ENCODE results near the gene AKAP8L. TPM values are rescaled to one million over a fixed set of nuclear protein-coding genes. Genes with fewer than 3 reads are reported as not detected.

Gene AKAP8L
- total and polyA plus RNA-seq, 10 of the 15 experiments (the other 5 are each of a cell fraction or from before 2014, with no cell fraction given), result 0.66 to 64.3 (median 40.0) TPM

DNA sequence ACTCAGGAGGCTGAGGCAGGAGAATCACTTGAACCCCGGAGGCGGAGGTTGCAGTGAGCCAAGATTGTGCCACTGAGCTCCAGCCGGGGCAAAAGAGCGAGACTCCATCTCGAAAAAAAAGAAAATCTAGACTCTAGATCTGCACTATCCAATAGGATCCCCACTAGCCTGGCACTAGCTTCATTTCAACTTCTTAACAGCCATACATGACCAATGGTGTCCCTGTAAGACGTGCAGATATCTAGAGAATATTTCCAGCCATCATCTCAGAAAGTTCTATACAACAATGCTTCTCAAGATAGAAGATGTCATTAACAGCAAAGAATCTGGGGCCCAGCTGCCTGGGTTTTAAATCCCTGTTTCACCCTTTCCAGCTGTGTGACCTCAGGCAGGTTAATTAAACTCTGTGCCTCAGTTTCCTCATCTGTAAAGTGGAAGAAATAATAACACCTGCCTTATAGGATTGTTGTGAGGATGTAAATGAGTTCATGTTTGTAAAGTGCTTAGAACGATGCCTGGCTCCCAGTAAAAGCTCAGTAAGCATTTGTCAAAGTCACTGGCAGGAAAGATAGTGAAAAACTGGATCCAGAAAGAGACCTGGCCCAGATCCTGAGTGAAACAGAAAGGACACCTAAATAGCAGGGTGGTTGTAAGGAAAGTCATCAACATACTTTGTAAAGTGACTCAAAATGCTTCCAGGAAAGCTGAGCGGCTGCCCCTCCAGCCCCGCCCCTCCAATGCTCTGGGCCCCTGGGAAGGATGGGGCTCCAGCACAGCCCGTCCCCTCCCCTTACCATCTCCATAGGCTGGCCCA is 17.4 kb upstream of the AKAP8L start:
- no peaks in the 10 kb centered on the region; the same call in 1 of the 2 replicates for H4K20me1 ChIP-seq (ENCODE audit: control insufficient read depth, insufficient read depth)
- ChIA-PET POLR2A (no interaction called here), SMC1A (ENCODE audit: uncharacterized antibody, unreplicated experiment) (interaction anchor here (2.2 kb wide), 1 partner anchor 17 kb away, joined by 5 read pairs; the partner anchor contains the start of gene AKAP8L)

More for the DNA sequence above, 17.4 kb upstream of the AKAP8L start:
- TF ChIP-seq CBX3 (IDR thresholded peaks at IDR 0.05; ENCODE audit: borderline replicate concordance, low read depth), result no peak
- no peak for TF ChIP-seq BMI1 (IDR thresholded peaks at IDR 0.05; ENCODE audit: borderline replicate concordance)
- TF ChIP-seq, protein P1, sequence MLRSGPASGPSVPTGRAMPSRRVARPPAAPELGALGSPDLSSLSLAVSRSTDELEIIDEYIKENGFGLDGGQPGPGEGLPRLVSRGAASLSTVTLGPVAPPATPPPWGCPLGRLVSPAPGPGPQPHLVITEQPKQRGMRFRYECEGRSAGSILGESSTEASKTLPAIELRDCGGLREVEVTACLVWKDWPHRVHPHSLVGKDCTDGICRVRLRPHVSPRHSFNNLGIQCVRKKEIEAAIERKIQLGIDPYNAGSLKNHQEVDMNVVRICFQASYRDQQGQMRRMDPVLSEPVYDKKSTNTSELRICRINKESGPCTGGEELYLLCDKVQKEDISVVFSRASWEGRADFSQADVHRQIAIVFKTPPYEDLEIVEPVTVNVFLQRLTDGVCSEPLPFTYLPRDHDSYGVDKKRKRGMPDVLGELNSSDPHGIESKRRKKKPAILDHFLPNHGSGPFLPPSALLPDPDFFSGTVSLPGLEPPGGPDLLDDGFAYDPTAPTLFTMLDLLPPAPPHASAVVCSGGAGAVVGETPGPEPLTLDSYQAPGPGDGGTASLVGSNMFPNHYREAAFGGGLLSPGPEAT (IDR thresholded peaks at IDR 0.05; ENCODE audit: low read depth), result no peak
- TF ChIP-seq STAT3 (IDR thresholded peaks at IDR 0.05; ENCODE audit: low read depth, low read length), result no peak
- TF ChIP-seq YBX1 (IDR thresholded peaks at IDR 0.05), result no peak
- no peak for TF ChIP-seq BHLHE40 (IDR thresholded peaks at IDR 0.05; ENCODE audit: borderline replicate concordance in 1 of 2, low read depth in 2 of 2, low read length in 1 of 2)
- TF ChIP-seq ATF7 (IDR thresholded peaks at IDR 0.05; ENCODE audit: low read depth), result no peak
- TF ChIP-seq, protein P2, sequence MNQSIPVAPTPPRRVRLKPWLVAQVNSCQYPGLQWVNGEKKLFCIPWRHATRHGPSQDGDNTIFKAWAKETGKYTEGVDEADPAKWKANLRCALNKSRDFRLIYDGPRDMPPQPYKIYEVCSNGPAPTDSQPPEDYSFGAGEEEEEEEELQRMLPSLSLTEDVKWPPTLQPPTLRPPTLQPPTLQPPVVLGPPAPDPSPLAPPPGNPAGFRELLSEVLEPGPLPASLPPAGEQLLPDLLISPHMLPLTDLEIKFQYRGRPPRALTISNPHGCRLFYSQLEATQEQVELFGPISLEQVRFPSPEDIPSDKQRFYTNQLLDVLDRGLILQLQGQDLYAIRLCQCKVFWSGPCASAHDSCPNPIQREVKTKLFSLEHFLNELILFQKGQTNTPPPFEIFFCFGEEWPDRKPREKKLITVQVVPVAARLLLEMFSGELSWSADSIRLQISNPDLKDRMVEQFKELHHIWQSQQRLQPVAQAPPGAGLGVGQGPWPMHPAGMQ (IDR thresholded peaks at IDR 0.05; ENCODE audit: borderline replicate concordance), result no peak
- TF ChIP-seq, protein P3, sequence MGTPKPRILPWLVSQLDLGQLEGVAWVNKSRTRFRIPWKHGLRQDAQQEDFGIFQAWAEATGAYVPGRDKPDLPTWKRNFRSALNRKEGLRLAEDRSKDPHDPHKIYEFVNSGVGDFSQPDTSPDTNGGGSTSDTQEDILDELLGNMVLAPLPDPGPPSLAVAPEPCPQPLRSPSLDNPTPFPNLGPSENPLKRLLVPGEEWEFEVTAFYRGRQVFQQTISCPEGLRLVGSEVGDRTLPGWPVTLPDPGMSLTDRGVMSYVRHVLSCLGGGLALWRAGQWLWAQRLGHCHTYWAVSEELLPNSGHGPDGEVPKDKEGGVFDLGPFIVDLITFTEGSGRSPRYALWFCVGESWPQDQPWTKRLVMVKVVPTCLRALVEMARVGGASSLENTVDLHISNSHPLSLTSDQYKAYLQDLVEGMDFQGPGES (IDR thresholded peaks at IDR 0.05), result no peak
- TF ChIP-seq EED (IDR thresholded peaks at IDR 0.05; ENCODE audit: low read depth), result no peak
- TF ChIP-seq SIN3A (IDR thresholded peaks at IDR 0.05; ENCODE audit: low read depth, low read length), result no peak
- TF ChIP-seq MYB (IDR thresholded peaks at IDR 0.05; ENCODE audit: borderline replicate concordance, low read depth, low read length), result no peak
- no peak for TF ChIP-seq KDM1A (IDR thresholded peaks at IDR 0.05; ENCODE audit: borderline replicate concordance)
- no peak for TF ChIP-seq MTA3 (IDR thresholded peaks at IDR 0.05; ENCODE audit: borderline replicate concordance, low read length)
- TF ChIP-seq, protein P4, sequence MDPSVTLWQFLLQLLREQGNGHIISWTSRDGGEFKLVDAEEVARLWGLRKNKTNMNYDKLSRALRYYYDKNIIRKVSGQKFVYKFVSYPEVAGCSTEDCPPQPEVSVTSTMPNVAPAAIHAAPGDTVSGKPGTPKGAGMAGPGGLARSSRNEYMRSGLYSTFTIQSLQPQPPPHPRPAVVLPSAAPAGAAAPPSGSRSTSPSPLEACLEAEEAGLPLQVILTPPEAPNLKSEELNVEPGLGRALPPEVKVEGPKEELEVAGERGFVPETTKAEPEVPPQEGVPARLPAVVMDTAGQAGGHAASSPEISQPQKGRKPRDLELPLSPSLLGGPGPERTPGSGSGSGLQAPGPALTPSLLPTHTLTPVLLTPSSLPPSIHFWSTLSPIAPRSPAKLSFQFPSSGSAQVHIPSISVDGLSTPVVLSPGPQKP (IDR thresholded peaks at IDR 0.05; ENCODE audit: low read depth, low read length), result no peak
- no peak overlapping the region for H3K4me3 ChIP-seq
- H2AFZ ChIP-seq (ENCODE audit: control insufficient read depth, low read depth, low read length), result no peak overlapping the region
- FAIRE-seq (no peak), ATAC-seq (no peak), DNase-seq (ENCODE audit: low read depth, low spot score) (no peak)
- no peak overlapping the region for H3K27ac ChIP-seq (ENCODE audit: control insufficient read depth, insufficient read depth)
- no peaks in the 10 kb centered on the region for H3K27me3 ChIP-seq (replicated peaks in 1 of 2; ENCODE audit: control insufficient read depth in 2 of 2, insufficient read depth in 2 of 2, low read length in 1 of 2)
- no peak overlapping the region for H3K9ac ChIP-seq (ENCODE audit: control insufficient read depth, insufficient read depth, low read length)
- H3K79me2 ChIP-seq (ENCODE audit: control insufficient read depth, insufficient read depth, low read length), result peaks cover 14% of the 10 kb centered on the region
- H3K36me3 ChIP-seq (ENCODE audit: control insufficient read depth in 2 of 2, insufficient read depth in 2 of 2, low read length in 1 of 2), result no peaks in the 10 kb centered on the region
- in situ Hi-C loops (cut with MboI), result no loop called here
- BruUV-seq (replicated peaks), result no TSS peak
- 62% methylated on average over 10 of the region's 10 CpGs for WGBS (ENCODE audit: insufficient coverage, insufficient replicate concordance, low lambda C conversion rate, missing lambda C conversion rate)
- intact Hi-C loops (cut with micrococcal nuclease; ENCODE audit: unreplicated experiment), result no loop called here
- H3K4me2 ChIP-seq (ENCODE audit: control insufficient read depth, insufficient read depth), result no peak overlapping the region
- RAD21 ChIA-PET (ENCODE audit: unreplicated experiment), result interaction anchor here (1.1 to 1.2 kb wide), 2 partner anchors 17 to 102 kb away, joined by 3 read pairs; partner anchors contain the start of gene AKAP8L
- no peaks in the 10 kb centered on the region for H3K9me3 ChIP-seq (replicated peaks; ENCODE audit: control insufficient read depth, insufficient read depth, low read length)
- H3K4me1 ChIP-seq (ENCODE audit: control insufficient read depth, insufficient read depth, low read length), result peaks cover 5% of the 10 kb centered on the region
- CTCF ChIA-PET, result interaction anchor here (1.4 kb wide), 1 partner anchor 17 kb away, joined by 4 read pairs; no protein-coding TSS in a partner anchor
